ENCODE data around the gene TERB1. TPM values are rescaled to one million over a fixed set of nuclear protein-coding genes. Genes with fewer than 3 reads are reported as not detected.
A peak's percentile ranks its signal among the peaks of the same experiment; 100 is the strongest.

Gene TERB1
- total and polyA plus RNA-seq, 2 donors, result not detected

DNA sequence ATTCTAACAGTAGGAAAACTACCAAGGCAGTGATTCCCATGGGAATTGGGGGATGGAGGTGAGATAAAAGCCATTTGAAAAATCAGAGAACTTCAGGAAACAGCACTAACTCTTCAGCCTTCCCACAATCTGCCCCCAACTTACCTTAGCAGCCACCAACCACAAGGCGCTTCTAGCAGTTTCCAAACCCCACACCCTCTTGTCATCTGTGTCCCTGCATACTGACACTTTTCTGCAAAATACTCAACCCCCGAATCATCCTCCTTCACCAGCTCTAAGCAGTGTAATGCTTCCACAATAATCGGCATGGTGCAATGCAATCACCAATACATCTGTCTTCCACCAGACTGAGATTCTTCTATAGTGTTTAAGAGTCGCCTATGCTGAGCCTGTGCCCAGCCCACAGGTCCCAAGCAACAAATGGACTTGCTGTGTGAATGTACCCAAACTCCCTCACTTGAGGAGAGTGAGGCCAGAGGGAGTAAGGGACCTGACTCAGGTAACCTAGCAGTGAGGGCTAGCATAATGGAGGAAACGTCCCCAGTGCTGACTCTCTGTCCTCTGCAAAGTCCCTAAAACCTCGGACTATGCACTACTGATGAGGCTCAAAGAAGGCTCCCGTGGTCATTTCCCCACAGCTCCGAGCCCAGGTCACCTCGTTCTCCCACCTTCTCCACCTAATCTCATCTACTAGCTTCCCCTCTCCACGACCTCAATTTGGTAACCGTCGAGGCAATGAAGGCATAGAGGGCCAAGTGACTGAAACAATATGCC lies 50.9 kb downstream of the TERB1 start:
- no peak for DNase-seq (ENCODE audit: extremely low spot score)
- no peaks in the 10 kb centered on the region for H3K4me1 ChIP-seq (ENCODE audit: insufficient read depth)
- H3K4me3 ChIP-seq (ENCODE audit: low read depth, low read length), result peak overlapping the region; percentile 85
- no peak overlapping the region for H3K27ac ChIP-seq (ENCODE audit: low read depth)
- 17% methylated on average over 12 of the region's 12 CpGs for WGBS
- H3K36me3 ChIP-seq (ENCODE audit: insufficient read depth), result no peaks in the 10 kb centered on the region

DNA sequence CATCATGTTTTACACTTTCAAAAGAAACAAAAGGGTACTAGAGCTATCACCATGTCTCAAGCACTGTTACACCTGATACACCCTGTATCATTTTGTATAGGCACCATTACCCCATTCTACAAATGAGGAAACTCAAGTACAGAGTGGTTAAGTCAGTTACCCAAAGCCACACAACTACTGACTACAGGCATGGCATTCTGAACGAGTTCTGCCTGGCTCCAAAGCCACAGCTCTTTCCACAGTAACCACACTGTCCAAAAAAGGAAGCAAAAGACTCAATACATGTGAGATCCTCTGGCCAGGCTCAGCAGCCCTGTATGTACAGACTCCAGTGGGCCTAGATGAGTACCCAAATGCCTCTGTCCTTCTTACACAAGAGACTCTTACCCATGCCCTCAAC lies 54.7 kb downstream of the TERB1 start:
- H3K4me1 ChIP-seq (ENCODE audit: insufficient read depth), result no peaks in the 10 kb centered on the region
- DNase-seq (ENCODE audit: extremely low spot score), result no peak

GRCh38 chr16:66746048-66746447 lies 55.3 kb downstream of the TERB1 start:
- Histone ChIP-seq H3K36me3 (ENCODE audit: insufficient read depth) (no peaks in the 10 kb centered on the region), H3K4me3 (ENCODE audit: low read depth, low read length) (no peak overlapping the region), H3K27ac (ENCODE audit: low read depth) (no peak overlapping the region), H3K4me1 (ENCODE audit: insufficient read depth) (no peaks in the 10 kb centered on the region)
- no peak for DNase-seq (ENCODE audit: extremely low spot score)
- 75% methylated on average over 3 of the region's 3 CpGs for WGBS

More for the DNA sequence above, 54.7 kb downstream of the TERB1 start:
- no peak overlapping the region for H3K27ac ChIP-seq (ENCODE audit: low read depth)
- WGBS, result 25% methylated on average over 1 of the region's 1 CpG
- no peak overlapping the region for H3K4me3 ChIP-seq (ENCODE audit: low read depth, low read length)
- no peaks in the 10 kb centered on the region for H3K36me3 ChIP-seq (ENCODE audit: insufficient read depth)

DNA sequence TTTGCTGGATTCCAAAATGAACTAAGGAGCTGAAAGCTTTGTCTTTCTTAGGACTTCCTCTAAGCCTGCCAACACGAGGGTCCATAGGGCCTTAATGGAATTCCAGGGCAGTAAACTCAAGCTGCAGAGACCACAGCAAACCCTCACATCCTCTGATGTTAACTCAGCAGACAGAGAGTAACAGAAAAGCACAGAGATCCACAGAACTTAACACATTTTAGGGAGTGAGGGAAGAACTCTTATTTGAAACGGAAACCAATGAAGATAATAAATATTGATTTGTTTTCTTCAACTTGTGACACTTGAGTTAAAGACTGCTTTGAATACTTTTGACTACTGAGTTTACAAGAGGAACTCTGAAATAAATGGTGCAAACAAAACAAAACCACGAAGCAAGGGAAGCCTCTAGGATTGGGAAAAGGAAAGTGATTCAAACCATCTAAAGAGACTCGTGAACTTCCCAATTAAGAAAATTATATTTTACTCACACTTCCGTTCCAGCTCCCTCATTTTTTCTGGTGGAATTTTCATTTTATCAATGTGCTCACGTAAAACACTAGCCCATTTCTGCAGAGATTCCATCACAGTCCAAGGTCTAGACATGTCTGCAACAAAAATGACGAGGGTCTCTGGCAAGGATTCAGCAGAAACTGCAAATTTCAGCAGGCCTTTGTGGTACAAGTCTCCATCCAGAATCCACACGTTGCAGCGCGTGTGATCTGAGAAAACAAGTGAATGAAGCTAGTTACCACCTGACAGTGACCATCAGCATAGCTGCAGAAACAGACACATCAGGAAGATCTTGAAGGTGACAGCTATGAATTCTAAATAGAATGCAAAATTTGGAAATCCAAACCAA lies 59.2 kb downstream of the TERB1 start:
- H3K4me1 ChIP-seq (ENCODE audit: insufficient read depth), result no peaks in the 10 kb centered on the region
- 59% methylated on average over 10 of the region's 10 CpGs for WGBS
- no peak for DNase-seq (ENCODE audit: extremely low spot score)
- peak overlapping the region; percentile 70 for H3K27ac ChIP-seq (ENCODE audit: low read depth)
- no peaks in the 10 kb centered on the region for H3K36me3 ChIP-seq (ENCODE audit: insufficient read depth)
- no peak overlapping the region for H3K4me3 ChIP-seq (ENCODE audit: low read depth, low read length)

GRCh38 chr16:66741169-66741900 lies 60.0 kb downstream of the TERB1 start:
- WGBS, result 21% methylated on average over 10 of the region's 10 CpGs
- Histone ChIP-seq H3K27ac (ENCODE audit: low read depth) (peak overlapping the region; percentile 16), H3K4me1 (ENCODE audit: insufficient read depth) (no peaks in the 10 kb centered on the region), H3K4me3 (ENCODE audit: low read depth, low read length) (no peak overlapping the region), H3K36me3 (ENCODE audit: insufficient read depth) (no peaks in the 10 kb centered on the region)
- DNase-seq (ENCODE audit: extremely low spot score), result peak; percentile 61

- no peaks in the 10 kb centered on the region for H3K4me1 ChIP-seq (ENCODE audit: insufficient read depth)
- H3K36me3 ChIP-seq (ENCODE audit: insufficient read depth), result no peaks in the 10 kb centered on the region
- WGBS, result 46% methylated on average over 2 of the region's 2 CpGs
- H3K4me3 ChIP-seq (ENCODE audit: low read depth, low read length), result no peak overlapping the region
- H3K27ac ChIP-seq (ENCODE audit: low read depth), result peak overlapping the region; percentile 15
- no peak for DNase-seq (ENCODE audit: extremely low spot score)
Observed at GRCh38 chr16:66740533-66740932, 60.9 kb downstream of the TERB1 start.

DNA sequence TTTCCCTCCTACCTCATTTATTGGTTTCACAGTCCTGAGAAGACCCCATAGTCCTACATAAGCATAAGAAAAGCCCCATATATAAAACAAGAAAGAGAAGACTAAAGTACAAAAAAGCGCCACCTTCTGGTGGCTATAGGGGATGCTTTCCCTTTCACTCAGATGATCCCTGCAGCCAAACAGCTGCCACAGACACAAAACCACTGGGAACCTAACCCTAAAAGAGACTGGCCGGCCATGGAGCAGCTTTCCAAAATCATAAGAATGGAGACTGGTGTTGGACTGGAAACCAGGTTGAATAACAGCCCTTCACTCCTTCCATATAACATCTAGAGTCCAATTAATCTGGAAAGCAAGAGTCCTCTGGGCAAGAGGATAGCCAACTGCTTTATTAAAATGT lies 61.4 kb downstream of the TERB1 start:
- DNase-seq (ENCODE audit: extremely low spot score), result no peak
- no peaks in the 10 kb centered on the region for H3K36me3 ChIP-seq (ENCODE audit: insufficient read depth)
- H3K27ac ChIP-seq (ENCODE audit: low read depth), result no peak overlapping the region
- WGBS, result 38% methylated on average over 2 of the region's 2 CpGs
- H3K4me1 ChIP-seq (ENCODE audit: insufficient read depth), result no peaks in the 10 kb centered on the region
- no peak overlapping the region for H3K4me3 ChIP-seq (ENCODE audit: low read depth, low read length)

- H3K36me3 ChIP-seq (ENCODE audit: insufficient read depth), result no peaks in the 10 kb centered on the region
- 93% methylated on average over 4 of the region's 4 CpGs for WGBS
Observed at GRCh38 chr16:66735891-66736290, 65.5 kb downstream of the TERB1 start.

GRCh38 chr16:66731101-66731500 lies 70.3 kb downstream of the TERB1 start:
- no peaks in the 10 kb centered on the region for H3K4me1 ChIP-seq (ENCODE audit: insufficient read depth)
- no peak overlapping the region for H3K27ac ChIP-seq (ENCODE audit: low read depth)
- H3K4me3 ChIP-seq (ENCODE audit: low read depth, low read length), result no peak overlapping the region
- DNase-seq (ENCODE audit: extremely low spot score), result no peak
- 82% methylated on average over 7 of the region's 7 CpGs for WGBS
- peaks cover 2% of the 10 kb centered on the region for H3K36me3 ChIP-seq (ENCODE audit: insufficient read depth)

More at GRCh38 chr16:66735891-66736290, 65.5 kb downstream of the TERB1 start:
- Histone ChIP-seq H3K27ac (ENCODE audit: low read depth) (no peak overlapping the region), H3K4me3 (ENCODE audit: low read depth, low read length) (no peak overlapping the region), H3K4me1 (ENCODE audit: insufficient read depth) (no peaks in the 10 kb centered on the region)
- DNase-seq (ENCODE audit: extremely low spot score), result no peak

- H3K4me3 ChIP-seq (ENCODE audit: low read depth, low read length), result no peak overlapping the region
- WGBS, result 53% methylated on average over 4 of the region's 4 CpGs
- no peak overlapping the region for H3K27ac ChIP-seq (ENCODE audit: low read depth)
- H3K4me1 ChIP-seq (ENCODE audit: insufficient read depth), result no peaks in the 10 kb centered on the region
- H3K36me3 ChIP-seq (ENCODE audit: insufficient read depth), result peaks cover 7% of the 10 kb centered on the region
- DNase-seq (ENCODE audit: extremely low spot score), result no peak
Observed at GRCh38 chr16:66728804-66729203, 72.6 kb downstream of the TERB1 start.

GRCh38 chr16:66728117-66728787 lies 73.1 kb downstream of the TERB1 start:
- Histone ChIP-seq H3K4me1 (ENCODE audit: insufficient read depth) (no peaks in the 10 kb centered on the region), H3K4me3 (ENCODE audit: low read depth, low read length) (no peak overlapping the region), H3K36me3 (ENCODE audit: insufficient read depth) (peaks cover 7% of the 10 kb centered on the region), H3K27ac (ENCODE audit: low read depth) (no peak overlapping the region)
- DNase-seq (ENCODE audit: extremely low spot score), result no peak
- WGBS, result 31% methylated on average over 3 of the region's 3 CpGs

- no peak for DNase-seq (ENCODE audit: extremely low spot score)
- Histone ChIP-seq H3K36me3 (ENCODE audit: insufficient read depth) (peaks cover 7% of the 10 kb centered on the region), H3K4me3 (ENCODE audit: low read depth, low read length) (no peak overlapping the region), H3K4me1 (ENCODE audit: insufficient read depth) (no peaks in the 10 kb centered on the region), H3K27ac (ENCODE audit: low read depth) (no peak overlapping the region)
- 55% methylated on average over 3 of the region's 3 CpGs for WGBS
Observed at GRCh38 chr16:66720766-66721165, 80.6 kb downstream of the TERB1 start.

GRCh38 chr16:66719246-66719645 lies 82.1 kb downstream of the TERB1 start:
- H3K27ac ChIP-seq (ENCODE audit: low read depth), result no peak overlapping the region
- H3K4me3 ChIP-seq (ENCODE audit: low read depth, low read length), result no peak overlapping the region
- 91% methylated on average over 4 of the region's 4 CpGs for WGBS
- DNase-seq (ENCODE audit: extremely low spot score), result no peak
- no peaks in the 10 kb centered on the region for H3K4me1 ChIP-seq (ENCODE audit: insufficient read depth)
- peaks cover 3% of the 10 kb centered on the region for H3K36me3 ChIP-seq (ENCODE audit: insufficient read depth)
